NK-92 (cell line): ENCODE results near the gene FBXO38.

Experiments
- DNase-seq: peaks from one replicate; lab custom pipeline; 2025; ENCODE audit not compliant: unreplicated experiment; lab: John Stamatoyannopoulos, UW

FBXO38 gene

GRCh38 chr5:148471379-148471778 is 87.6 kb downstream of the FBXO38 start:
- no peak for DNase-seq

- no peak for DNase-seq
Observed at GRCh38 chr5:148474025-148474511, 90.3 kb downstream of the FBXO38 start.

- no peak for DNase-seq
Observed at GRCh38 chr5:148476302-148476701, 92.5 kb downstream of the FBXO38 start.

GRCh38 chr5:148477429-148477828 is 93.7 kb downstream of the FBXO38 start:
- no peak for DNase-seq

- no peak for DNase-seq
Observed at GRCh38 chr5:148482196-148482595, 98.4 kb downstream of the FBXO38 start.

GRCh38 chr5:148482697-148483462 is 99.1 kb downstream of the FBXO38 start:
- no peak for DNase-seq

GRCh38 chr5:148483750-148484149 is 100.0 kb downstream of the FBXO38 start:
- DNase-seq: no peak

- no peak for DNase-seq
Observed at GRCh38 chr5:148484651-148485050, 100.9 kb downstream of the FBXO38 start.

- no peak for DNase-seq
Observed at GRCh38 chr5:148486456-148486855, 102.7 kb downstream of the FBXO38 start.

GRCh38 chr5:148488757-148489156 is 105.0 kb downstream of the FBXO38 start:
- DNase-seq: no peak

- DNase-seq: no peak
Observed at GRCh38 chr5:148491015-148491792, 107.4 kb downstream of the FBXO38 start.

- no peak for DNase-seq
Observed at GRCh38 chr5:148491793-148492184, 108.0 kb downstream of the FBXO38 start.

GRCh38 chr5:148492351-148492750 is 108.6 kb downstream of the FBXO38 start:
- DNase-seq: no peak
